DND-41 (cell line): ENCODE results near the gene TMEM97.

Source experiments
- CTCF ChIP-seq: IDR thresholded peaks from 2 replicates; pipeline ENCODE4 v1.5.1; 2012; ENCODE audit warnings: borderline replicate concordance, low read length, moderate library complexity, mild to moderate bottlenecking; ENCODE audit not compliant: poor library complexity, severe bottlenecking; ENCODE audit errors: extremely low read depth
- EZH2 ChIP-seq: IDR thresholded peaks from 3 replicates; pipeline ENCODE4 v1.6.1; 2012; ENCODE audit warnings: borderline replicate concordance, low read depth, mild to moderate bottlenecking, moderate library complexity, low read length, inconsistent platforms; ENCODE audit not compliant: severe bottlenecking

DNA sequence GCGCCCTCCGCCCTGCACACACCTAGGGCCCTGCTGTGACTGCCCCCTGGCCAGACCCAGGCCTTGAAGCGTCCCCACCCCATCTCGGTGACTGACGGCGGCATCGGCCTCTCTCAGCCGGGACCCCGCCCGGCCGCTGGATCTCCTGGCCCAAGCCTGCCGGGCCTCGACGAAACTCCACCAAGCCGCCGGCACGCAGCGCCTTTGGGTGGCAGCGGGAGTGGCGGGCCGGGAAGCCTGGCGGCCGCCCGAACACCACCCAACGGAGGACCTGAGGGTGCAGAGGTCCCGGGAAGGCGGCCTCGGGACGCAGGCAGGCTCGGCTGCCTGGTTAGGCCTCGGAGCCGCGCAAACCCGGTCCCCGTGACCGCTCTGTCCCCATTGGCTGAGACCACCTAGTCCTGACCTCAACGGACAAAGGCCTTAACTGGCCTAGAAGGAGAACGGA is 12.0 kb upstream of the TMEM97 start:
- no peak for TF ChIP-seq EZH2
- TF ChIP-seq CTCF: no peak
